ENCODE data around the gene CDK14. TPM values are rescaled to one million over a fixed set of nuclear protein-coding genes. Genes with fewer than 3 reads are reported as not detected.

CDK14 gene
- total RNA-seq, 1 experiment from 2014 or later = 39.1 TPM

GRCh38 chr7:90678986-90679385 lies 82.9 kb downstream of the CDK14 start:
- BruUV-seq (replicated peaks) = no TSS peak
- DNase-seq = no peak
- Histone ChIP-seq H3K9me2 (ENCODE audit: insufficient read depth) (no peaks in the 10 kb centered on the region), H3K27ac (no peak overlapping the region), H3K9me3 (ENCODE audit: insufficient read depth, low read depth) (no peaks in the 10 kb centered on the region), H3K27me3 (ENCODE audit: insufficient read depth, low read depth) (no peaks in the 10 kb centered on the region), H3K79me2 (ENCODE audit: low read depth) (no peaks in the 10 kb centered on the region), H3K36me3 (ENCODE audit: low read depth) (no peaks in the 10 kb centered on the region), H4K20me1 (ENCODE audit: insufficient read depth) (no peaks in the 10 kb centered on the region), H2AFZ (no peak overlapping the region), H3K4me1 (replicated peaks; ENCODE audit: insufficient read depth) (no peaks in the 10 kb centered on the region), H3K4me3 (no peak overlapping the region), H3F3A (ENCODE audit: insufficient read depth, low read depth) (no peaks in the 10 kb centered on the region), H3K4me2 (no peak overlapping the region)
- intact Hi-C loops (cut with micrococcal nuclease; ENCODE audit: unreplicated experiment) = no loop called here
- no peak for TF ChIP-seq EZH2 (IDR thresholded peaks at IDR 0.05; ENCODE audit: low read depth)
- TF ChIP-seq, protein P1, sequence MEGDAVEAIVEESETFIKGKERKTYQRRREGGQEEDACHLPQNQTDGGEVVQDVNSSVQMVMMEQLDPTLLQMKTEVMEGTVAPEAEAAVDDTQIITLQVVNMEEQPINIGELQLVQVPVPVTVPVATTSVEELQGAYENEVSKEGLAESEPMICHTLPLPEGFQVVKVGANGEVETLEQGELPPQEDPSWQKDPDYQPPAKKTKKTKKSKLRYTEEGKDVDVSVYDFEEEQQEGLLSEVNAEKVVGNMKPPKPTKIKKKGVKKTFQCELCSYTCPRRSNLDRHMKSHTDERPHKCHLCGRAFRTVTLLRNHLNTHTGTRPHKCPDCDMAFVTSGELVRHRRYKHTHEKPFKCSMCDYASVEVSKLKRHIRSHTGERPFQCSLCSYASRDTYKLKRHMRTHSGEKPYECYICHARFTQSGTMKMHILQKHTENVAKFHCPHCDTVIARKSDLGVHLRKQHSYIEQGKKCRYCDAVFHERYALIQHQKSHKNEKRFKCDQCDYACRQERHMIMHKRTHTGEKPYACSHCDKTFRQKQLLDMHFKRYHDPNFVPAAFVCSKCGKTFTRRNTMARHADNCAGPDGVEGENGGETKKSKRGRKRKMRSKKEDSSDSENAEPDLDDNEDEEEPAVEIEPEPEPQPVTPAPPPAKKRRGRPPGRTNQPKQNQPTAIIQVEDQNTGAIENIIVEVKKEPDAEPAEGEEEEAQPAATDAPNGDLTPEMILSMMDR (conservative IDR thresholded peaks at IDR 0.05) = no peak
- ChIA-PET CTCF (no interaction called here), POLR2A (ENCODE audit: unreplicated experiment) (no interaction called here)

- Histone ChIP-seq H3K4me2 (no peak overlapping the region), H3K79me2 (ENCODE audit: low read depth) (no peaks in the 10 kb centered on the region), H3K4me1 (replicated peaks; ENCODE audit: insufficient read depth) (no peaks in the 10 kb centered on the region), H3F3A (ENCODE audit: insufficient read depth, low read depth) (no peaks in the 10 kb centered on the region), H3K9me2 (ENCODE audit: insufficient read depth) (no peaks in the 10 kb centered on the region), H3K4me3 (no peak overlapping the region), H3K36me3 (ENCODE audit: low read depth) (no peaks in the 10 kb centered on the region), H4K20me1 (ENCODE audit: insufficient read depth) (no peaks in the 10 kb centered on the region), H3K27ac (no peak overlapping the region), H3K9me3 (ENCODE audit: insufficient read depth, low read depth) (no peaks in the 10 kb centered on the region), H3K27me3 (ENCODE audit: insufficient read depth, low read depth) (no peaks in the 10 kb centered on the region), H2AFZ (no peak overlapping the region)
- POLR2A ChIA-PET (ENCODE audit: unreplicated experiment) = no interaction called here
- TF ChIP-seq, protein P1 (conservative IDR thresholded peaks at IDR 0.05) = no peak
- no peak for TF ChIP-seq EZH2 (IDR thresholded peaks at IDR 0.05; ENCODE audit: low read depth)
- DNase-seq = no peak
- CTCF ChIA-PET = no interaction called here
- no TSS peak for BruUV-seq (replicated peaks)
- intact Hi-C loops (cut with micrococcal nuclease; ENCODE audit: unreplicated experiment) = no loop called here
Measured at GRCh38 chr7:90680484-90680883, 84.4 kb downstream of the CDK14 start.

- DNase-seq = no peak
- Histone ChIP-seq H3F3A (ENCODE audit: insufficient read depth, low read depth) (no peaks in the 10 kb centered on the region), H3K79me2 (ENCODE audit: low read depth) (no peaks in the 10 kb centered on the region), H3K4me3 (no peak overlapping the region), H3K36me3 (ENCODE audit: low read depth) (no peaks in the 10 kb centered on the region), H3K9me2 (ENCODE audit: insufficient read depth) (no peaks in the 10 kb centered on the region), H3K27me3 (ENCODE audit: insufficient read depth, low read depth) (no peaks in the 10 kb centered on the region), H3K4me1 (replicated peaks; ENCODE audit: insufficient read depth) (no peaks in the 10 kb centered on the region), H3K4me2 (no peak overlapping the region), H3K27ac (no peak overlapping the region), H2AFZ (no peak overlapping the region), H4K20me1 (ENCODE audit: insufficient read depth) (no peaks in the 10 kb centered on the region), H3K9me3 (ENCODE audit: insufficient read depth, low read depth) (no peaks in the 10 kb centered on the region)
- intact Hi-C loops (cut with micrococcal nuclease; ENCODE audit: unreplicated experiment) = no loop called here
- ChIA-PET POLR2A (ENCODE audit: unreplicated experiment) (no interaction called here), CTCF (no interaction called here)
- BruUV-seq (replicated peaks) = no TSS peak
- TF ChIP-seq EZH2 (IDR thresholded peaks at IDR 0.05; ENCODE audit: low read depth) = no peak
- TF ChIP-seq, protein P1 (conservative IDR thresholded peaks at IDR 0.05) = no peak
Measured at GRCh38 chr7:90681336-90682022, 85.4 kb downstream of the CDK14 start.
